NT2/D1 (cell line): Measurements from ENCODE around the gene VAMP7.

Experiments used
- YY1 ChIP-seq: IDR thresholded peaks from 2 replicates; pipeline ENCODE4 v1.6.1; 2011; ENCODE audit not compliant: insufficient read length, insufficient read depth
- ZNF274 ChIP-seq: IDR thresholded peaks from 2 replicates; pipeline ENCODE4 v1.6.1; 2011; ENCODE audit warnings: mild to moderate bottlenecking, low read depth, low read length

DNA sequence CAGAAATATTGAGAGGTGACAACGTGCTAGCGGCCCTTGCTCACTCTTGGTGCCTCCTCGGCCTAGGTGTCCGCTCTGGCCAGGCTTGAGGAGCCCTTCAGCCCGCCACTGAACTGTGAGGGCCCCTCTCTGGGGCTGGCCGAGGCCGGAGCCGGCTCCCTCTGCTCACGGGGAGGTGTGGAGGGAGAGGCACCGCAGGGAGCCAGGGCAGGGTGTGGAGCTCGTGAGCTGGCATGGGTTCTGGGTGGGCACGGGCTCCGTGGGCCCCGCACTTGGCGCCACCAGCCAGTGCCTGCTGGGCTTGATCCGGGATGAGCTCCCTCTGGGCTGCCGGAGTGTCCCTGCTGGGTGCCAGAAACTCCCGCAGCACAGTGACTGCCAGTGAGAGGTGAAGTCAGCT lies 16.0 kb upstream of the VAMP7 start:
- TF ChIP-seq YY1 (no peak), ZNF274 (no peak)
